GM18507 (cell line): ENCODE results near the gene SSTR4.

Experiments used
- DNase-seq: peaks from one replicate; pipeline ENCODE4 v3.0.0; 2011; ENCODE audit warnings: low read depth; ENCODE audit not compliant: insufficient read length; ENCODE audit errors: extremely low spot score
- FAIRE-seq: peaks from 2 replicates; lab custom pipeline; 2011; peaks lifted over from hg19 to GRCh38; lab: Jason Lieb, UNC

Gene SSTR4

DNA sequence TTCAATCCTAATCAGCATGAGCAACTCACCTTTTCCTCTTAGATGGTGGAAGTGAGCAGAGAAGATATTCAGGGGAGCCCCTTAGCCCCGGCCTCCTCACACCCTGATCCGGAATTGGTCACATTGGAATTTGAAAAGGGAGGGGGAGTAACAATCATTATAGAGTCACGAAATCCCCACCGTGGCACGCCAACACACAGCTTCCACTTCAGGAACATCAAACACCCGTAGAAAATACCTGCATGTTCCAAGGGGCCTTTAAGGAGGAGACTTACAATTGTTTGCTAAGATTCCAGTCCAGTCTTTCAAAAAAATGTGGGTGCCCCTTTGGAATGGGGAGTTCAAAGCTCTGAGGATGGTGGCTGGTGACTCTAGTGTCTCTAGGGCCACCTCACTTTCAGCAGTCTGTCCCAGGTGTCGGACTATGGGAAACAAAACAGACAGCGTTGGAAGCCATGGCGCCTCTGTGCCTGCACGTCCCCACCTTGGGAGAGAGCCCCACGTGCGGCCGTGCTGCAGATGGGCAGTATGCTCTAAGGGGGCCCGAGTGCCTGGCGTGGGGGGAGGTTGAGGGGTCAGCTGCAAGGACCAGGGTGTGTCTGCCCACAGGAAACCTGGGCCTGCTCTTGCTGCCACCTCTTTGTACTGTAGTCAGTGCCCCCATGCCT is 48.6 kb downstream of the SSTR4 start:
- FAIRE-seq, result no peak

DNA sequence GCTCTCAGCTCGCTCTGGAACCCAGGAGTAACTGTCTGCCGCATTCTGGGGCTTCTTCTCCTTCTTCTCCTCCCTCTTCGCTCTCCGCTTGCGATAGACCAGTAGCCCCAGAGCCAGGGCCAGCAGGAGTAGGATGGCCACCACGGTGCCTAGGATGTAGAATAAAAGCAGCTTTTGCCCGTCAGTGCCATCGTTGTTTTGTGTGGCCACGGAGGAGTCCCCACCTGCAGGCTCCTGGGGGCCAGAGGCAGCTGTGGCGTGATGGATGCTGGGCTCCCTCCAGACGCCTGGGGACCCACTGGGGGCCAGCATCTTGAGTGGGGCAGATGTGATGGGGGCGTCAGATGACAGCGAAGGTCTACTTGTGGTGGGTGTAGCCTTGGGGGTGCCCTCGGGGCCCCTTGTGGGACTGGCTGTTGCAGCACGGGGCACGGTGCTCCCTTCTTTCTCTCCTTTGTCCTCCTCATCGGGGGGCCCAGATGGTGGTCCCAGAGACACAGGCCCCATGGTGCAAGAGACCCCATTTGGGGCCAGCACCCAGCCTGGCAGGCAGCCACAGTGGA is 49.3 kb downstream of the SSTR4 start:
- FAIRE-seq (no peak), DNase-seq (no peak)

More for the DNA sequence above, 48.6 kb downstream of the SSTR4 start:
- DNase-seq, result no peak

DNA sequence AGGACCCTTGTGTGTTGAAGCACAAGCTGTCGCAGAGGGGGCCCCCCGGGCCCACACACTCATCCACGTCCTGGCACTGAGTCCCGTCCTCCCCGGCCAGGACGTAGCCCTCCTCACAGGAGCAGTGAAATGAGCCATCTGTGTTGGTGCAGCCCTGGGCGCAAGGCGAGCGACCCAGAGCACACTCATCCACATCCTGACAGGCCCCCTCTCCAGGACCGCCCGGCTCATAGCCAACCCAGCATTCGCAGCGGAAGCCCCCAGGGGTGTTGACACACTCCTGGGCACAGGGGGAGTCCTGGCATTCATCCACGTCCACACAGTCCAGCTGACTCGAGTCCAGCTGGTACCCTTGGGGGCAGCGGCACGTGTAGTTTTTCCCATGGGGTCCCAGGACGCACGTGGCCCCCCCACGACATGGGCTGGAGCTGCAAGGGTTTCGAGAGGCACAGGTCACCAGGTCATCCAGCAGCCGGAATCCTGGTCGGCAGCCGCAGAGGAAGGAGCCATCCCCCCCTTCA is 49.8 kb downstream of the SSTR4 start:
- DNase-seq (no peak), FAIRE-seq (no peak)

DNA sequence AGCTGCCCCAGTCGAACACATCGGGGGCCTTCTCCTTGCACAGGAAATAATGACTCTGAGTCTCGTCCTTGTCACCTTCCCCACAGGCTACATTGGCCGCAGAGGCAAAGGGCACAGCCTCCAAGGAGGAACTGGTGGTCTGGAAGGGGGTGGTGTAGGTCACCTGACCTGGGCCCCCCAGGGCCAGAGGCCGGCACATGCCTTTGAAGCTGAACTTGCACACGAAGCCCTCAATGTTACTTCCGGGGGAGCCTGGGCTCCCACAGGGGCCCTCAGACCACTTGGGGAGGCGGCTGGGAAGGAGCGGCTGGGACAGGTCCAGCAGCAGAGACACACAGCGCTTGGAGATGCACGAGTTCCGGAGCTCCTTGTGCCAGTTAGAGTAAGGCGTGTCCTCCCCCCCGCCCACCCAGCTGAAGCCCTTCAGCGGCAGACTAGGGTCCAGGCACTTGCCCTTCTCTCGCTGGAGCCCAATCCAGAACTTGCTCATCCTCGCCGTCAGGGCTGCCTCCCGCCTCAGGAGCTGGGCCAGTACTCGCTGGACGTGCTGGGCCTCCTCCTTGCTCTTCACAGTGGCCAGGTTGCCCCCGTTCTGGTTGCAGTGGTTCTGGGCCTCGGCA is 50.4 kb downstream of the SSTR4 start:
- FAIRE-seq (no peak), DNase-seq (no peak)

DNA sequence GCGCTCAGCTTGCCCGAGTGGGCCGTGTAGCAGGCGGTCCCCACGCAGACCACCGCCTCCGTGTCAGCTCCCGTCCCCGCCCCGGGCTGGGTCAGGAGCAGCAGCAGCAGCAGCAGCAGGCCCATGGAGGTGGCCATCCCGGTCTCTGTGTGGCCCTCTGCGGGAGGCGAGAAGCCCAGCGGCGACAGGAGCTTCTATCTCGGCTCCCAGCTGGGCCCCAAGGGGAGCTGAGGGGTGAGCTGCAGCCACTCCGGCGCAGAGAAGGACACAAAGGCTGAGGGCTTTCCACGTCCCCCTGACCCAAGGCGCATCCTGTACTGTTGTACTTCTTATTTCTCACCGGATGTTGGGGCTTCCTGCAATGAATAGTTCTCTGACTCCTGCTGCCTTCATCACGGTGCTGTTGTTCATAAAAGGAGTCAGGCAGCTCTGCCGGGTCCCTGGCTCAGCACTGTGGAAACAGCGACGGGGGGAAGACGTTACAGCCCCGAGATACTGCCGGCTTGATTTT is 51.0 kb downstream of the SSTR4 start, which contains the start of gene CD93:
Gene CD93 (minus strand): TSS at position 269 of the 511 bp plus-strand sequence. CDS start 132 bp downstream, at position 137.
- FAIRE-seq (peak; percentile 48), DNase-seq (peak; percentile 9)

DNA sequence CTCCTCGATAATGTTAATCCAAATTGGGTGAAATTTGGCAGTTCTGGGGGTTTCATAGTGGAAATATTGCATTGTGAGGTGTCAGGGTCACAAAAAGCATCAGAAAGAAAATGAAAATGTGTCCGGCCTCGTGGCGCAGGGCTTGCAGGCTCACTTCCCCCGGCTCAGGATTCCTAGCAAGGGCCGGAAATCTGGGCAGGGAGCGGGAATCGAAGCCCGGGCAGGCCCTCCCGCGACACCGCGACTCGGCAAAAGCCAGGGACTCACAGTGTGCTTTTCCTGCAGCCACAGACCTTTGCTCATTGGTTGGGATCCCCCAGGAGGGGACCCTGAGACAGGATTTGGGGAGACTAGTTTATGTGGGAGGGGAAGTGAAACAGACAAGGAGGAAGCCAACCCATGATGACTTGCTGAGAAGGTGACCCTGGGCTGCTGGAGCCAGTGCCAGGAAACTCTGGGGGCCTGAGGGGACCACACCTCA is 51.9 kb downstream of the SSTR4 start:
- FAIRE-seq, result no peak
- DNase-seq, result no peak

DNA sequence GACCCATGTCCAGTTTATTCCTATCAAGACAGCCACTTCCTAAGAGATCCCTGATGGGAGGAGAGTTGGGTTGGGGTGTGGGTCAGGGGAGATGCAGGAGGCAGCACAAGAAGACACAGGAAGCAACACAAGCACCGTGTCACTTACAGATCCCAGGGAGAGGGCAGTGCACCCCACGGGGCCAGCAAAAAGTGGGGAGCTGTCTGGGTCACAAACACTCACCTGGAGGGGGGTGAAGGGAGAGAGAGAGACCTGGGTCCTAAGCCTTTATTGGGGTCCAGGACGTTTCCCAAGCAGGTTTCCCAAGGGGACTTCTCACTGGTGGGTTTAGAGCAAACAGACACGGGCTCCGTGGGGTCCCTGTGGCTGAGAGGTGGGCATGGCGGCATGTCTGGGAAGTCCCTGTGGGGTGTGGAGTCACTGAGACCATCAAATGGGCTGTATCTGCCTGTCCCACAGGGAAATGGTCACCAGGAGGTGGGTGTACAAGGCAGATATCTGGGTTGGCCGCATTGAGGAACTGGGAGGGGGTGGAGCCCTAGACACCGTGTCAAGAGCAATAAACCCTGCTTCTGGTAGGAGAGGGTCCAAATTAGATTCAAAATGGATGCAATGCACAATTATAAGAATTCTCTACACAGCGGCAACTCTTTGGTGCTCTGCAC is 52.6 kb downstream of the SSTR4 start:
- DNase-seq (no peak), FAIRE-seq (no peak)
